SK-N-SH (cell line): ENCODE results near the gene TMEM11. TPM values are rescaled to one million over a fixed set of nuclear protein-coding genes. Genes with fewer than 3 reads are reported as not detected.

Experiments
- CTCF ChIA-PET: fragments of 300-600, 350-600 bp; formaldehyde crosslinking; extraction: SDS; loops from one replicate; lab custom pipeline; 2021; lab: Yijun Ruan, JAX
- POLR2A ChIA-PET: fragments of 350-600 bp; sonication (Branson Sonifier 250); formaldehyde crosslinking; extraction: SDS; loops from one replicate; lab custom pipeline; 2020; ENCODE audit warnings: antibody characterized with exemption, inconsistent platforms; lab: Yijun Ruan, JAX
- DNase-seq: peaks from one replicate; pipeline ENCODE4 v3.0.0; 2012
- H2AFZ ChIP-seq: fragments of 200-600 bp; sonication (generic); 2 replicates; pipeline ENCODE4 v1.8.1; 2016; ENCODE audit warnings: antibody characterized with exemption, mild to moderate bottlenecking, low read depth
- H3F3A ChIP-seq: fragments of 200-600 bp; sonication (generic); replicated peaks from 2 replicates; pipeline ENCODE3; 2016; ENCODE audit warnings: antibody characterized with exemption, mild to moderate bottlenecking; ENCODE audit not compliant: insufficient read depth
- H3K27ac ChIP-seq, 2 experiments: fragments of 200-500 bp in 1 of 2; fragments of 200-600 bp in 1 of 2; sonication (Bioruptor generic) in 1 of 2; sonication (generic), shearing (Covaris generic) in 1 of 2; 2 replicates each; pipeline versions ENCODE4 v1.5.1 to v1.6.1; 2014 to 2016; ENCODE audit warnings: low read depth in 2 of 2, inconsistent platforms in 1 of 2, low read length in 1 of 2, mild to moderate bottlenecking in 1 of 2, mixed read lengths in 1 of 2
- H3K27me3 ChIP-seq: fragments of 200-600 bp; sonication (generic), shearing (Covaris generic); 2 replicates; pipeline ENCODE4 v1.6.1; 2016; ENCODE audit warnings: mixed run types; ENCODE audit not compliant: insufficient read depth
- H3K36me3 ChIP-seq, 2 experiments: fragments of 200-500 bp in 1 of 2; fragments of 200-600 bp in 1 of 2; sonication (Bioruptor generic) in 1 of 2; sonication (generic) in 1 of 2; replicated peaks in 1 of 2; 2 replicates each; pipeline versions ENCODE3 to v1.5.1; 2014 to 2016; ENCODE audit warnings: low read length in 1 of 2, mild to moderate bottlenecking in 1 of 2; ENCODE audit not compliant: insufficient read depth in 2 of 2, control insufficient read depth in 1 of 2
- H3K4me1 ChIP-seq, 2 experiments: fragments of 200-500 bp in 1 of 2; fragments of 200-600 bp in 1 of 2; sonication (Bioruptor generic) in 1 of 2; sonication (generic), shearing (Covaris generic) in 1 of 2; 2 replicates each; pipeline versions ENCODE4 v1.5.1 to v1.6.1; 2014 to 2016; ENCODE audit warnings: low read depth in 1 of 2, low read length in 1 of 2, mixed run types in 1 of 2; ENCODE audit not compliant: insufficient read depth in 2 of 2, control insufficient read depth in 1 of 2
- H3K4me2 ChIP-seq: fragments of 200-600 bp; sonication (generic), shearing (Covaris generic); 2 replicates; pipeline ENCODE4 v1.6.1; 2017; ENCODE audit warnings: mixed run types
- H3K4me3 ChIP-seq, 2 experiments: fragments of 200-500 bp in 1 of 2; fragments of 200-600 bp in 1 of 2; sonication (Bioruptor generic) in 1 of 2; sonication (generic), shearing (Covaris generic) in 1 of 2; 2 replicates each; pipeline versions ENCODE4 v1.5.1 to v1.8.1; 2014 to 2016; ENCODE audit warnings: low read depth in 2 of 2, inconsistent platforms in 1 of 2, low read length in 1 of 2, mild to moderate bottlenecking in 1 of 2, mixed read lengths in 1 of 2, moderate library complexity in 1 of 2
- H3K79me2 ChIP-seq: fragments of 200-600 bp; sonication (generic); 2 replicates; pipeline ENCODE4 v1.8.1; 2017; ENCODE audit warnings: mild to moderate bottlenecking; ENCODE audit not compliant: insufficient read depth
- H3K9ac ChIP-seq: fragments of 200-600 bp; sonication (generic); 2 replicates; pipeline ENCODE4 v1.6.1; 2017; ENCODE audit warnings: mixed run types
- H3K9me2 ChIP-seq: fragments of 200-600 bp; sonication (generic); 2 replicates; pipeline ENCODE4 v1.6.1; 2017; ENCODE audit warnings: mixed run types
- H3K9me3 ChIP-seq: fragments of 200-600 bp; sonication (generic); 2 replicates; pipeline ENCODE4 v1.6.1; 2017; ENCODE audit warnings: mixed run types, mild to moderate bottlenecking, moderate library complexity
- H4K20me1 ChIP-seq: fragments of 200-600 bp; sonication (generic); 2 replicates; pipeline ENCODE4 v1.6.1; 2017; ENCODE audit warnings: mild to moderate bottlenecking, mixed run types; ENCODE audit not compliant: insufficient read depth
- CHD2 ChIP-seq: fragments of 150-350 bp; IDR thresholded peaks from 2 replicates; pipeline ENCODE4 v1.6.1; 2018; ENCODE audit warnings: low read length; ENCODE audit not compliant: partially characterized antibody
- FOSL2 ChIP-seq: IDR thresholded peaks from 2 replicates; pipeline ENCODE4 v1.4.0; 2012; ENCODE audit warnings: low read depth, mild to moderate bottlenecking, moderate library complexity, borderline replicate concordance
- FOXJ3 ChIP-seq: sonication (generic); formaldehyde crosslinking; IDR thresholded peaks from 2 replicates; pipeline ENCODE4 v1.5.1; 2020; ENCODE audit warnings: mild to moderate bottlenecking, missing genetic modification reagents
- GABPA ChIP-seq: IDR thresholded peaks from 2 replicates; pipeline ENCODE4 v1.4.0; 2012; ENCODE audit warnings: low read depth, mild to moderate bottlenecking
- NFIC ChIP-seq: IDR thresholded peaks from 2 replicates; pipeline ENCODE4 v1.4.0; 2012; ENCODE audit warnings: borderline replicate concordance
- TAF1 ChIP-seq: IDR thresholded peaks from 2 replicates; pipeline ENCODE4 v1.6.1; 2012; ENCODE audit warnings: low read depth, mild to moderate bottlenecking, low read length, moderate library complexity, borderline replicate concordance
- YY1 ChIP-seq: IDR thresholded peaks from 2 replicates; pipeline ENCODE4 v1.4.0; 2012; ENCODE audit warnings: low read depth, mild to moderate bottlenecking
- WGBS: methylation state at CpG from one replicate; pipeline ENCODE4 v1.1.6; 2017; ENCODE audit warnings: low lambda C conversion rate; 5-methylcytosine and 5-hydroxymethylcytosine counted together
- polyA plus RNA-seq, 3 experiments: library from polyadenylated mRNA; depleted of rRNA; stranded (reverse); fragments of >200 nt; gene quantifications; 2 replicates each; pipeline ENCODE4 v1.2.3, GENCODE V29; 2012
- TF ChIP-seq, protein P1 (sequence below): IDR thresholded peaks from 2 replicates; pipeline ENCODE4 v1.4.0; 2012; ENCODE audit warnings: low read depth, borderline replicate concordance
- TF ChIP-seq, protein P2 (sequence below): IDR thresholded peaks from 2 replicates; pipeline ENCODE4 v1.4.0; 2012; ENCODE audit warnings: low read depth, borderline replicate concordance

Gene TMEM11
- polyA plus RNA-seq, 1 of the 3 experiments (the other 2 are of a cell fraction) = 52.3 TPM

DNA sequence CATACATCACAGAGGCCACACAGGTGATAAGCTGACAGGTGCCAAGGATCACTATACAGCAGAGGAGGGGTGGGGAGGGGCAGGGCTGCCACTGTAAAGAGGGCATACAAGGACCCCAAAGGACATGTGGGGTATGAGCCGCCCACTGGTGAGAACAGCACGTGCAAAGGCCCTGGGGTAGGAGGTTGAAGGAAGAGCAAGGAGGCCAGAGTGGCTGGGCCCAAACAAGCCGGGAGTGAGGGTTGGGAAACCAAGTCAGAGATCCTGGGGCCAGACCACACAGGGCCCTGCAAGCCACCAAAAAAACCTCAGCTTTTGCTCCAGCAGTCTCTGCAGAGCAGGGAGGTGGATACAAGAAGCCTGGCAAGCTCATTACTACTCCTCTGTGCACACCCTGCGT is 32.7 kb upstream of the TMEM11 start:
- Histone ChIP-seq H3K4me1 (no peaks in the 10 kb centered on the region; a peak in 1 of 4 replicates), H3K9me2 (no peaks in the 10 kb centered on the region), H3K27ac (no peak overlapping the region), H2AFZ (no peak overlapping the region), H3K27me3 (no peaks in the 10 kb centered on the region), H3K36me3 (no peaks in the 10 kb centered on the region), H3F3A (no peaks in the 10 kb centered on the region), H3K4me3 (no peak overlapping the region), H3K4me2 (no peak overlapping the region), H3K9me3 (no peaks in the 10 kb centered on the region), H3K9ac (no peak overlapping the region), H3K79me2 (no peaks in the 10 kb centered on the region), H4K20me1 (no peaks in the 10 kb centered on the region)
- whole genome bisulfite sequencing = 87% methylated on average over 3 of the region's 4 CpGs
- CTCF ChIA-PET = interaction anchor here (0.9 to 1.4 kb wide), 2 partner anchors 29 to 34 kb away, joined by 3 to 4 read pairs; no protein-coding TSS in a partner anchor
- TF ChIP-seq, protein P1, sequence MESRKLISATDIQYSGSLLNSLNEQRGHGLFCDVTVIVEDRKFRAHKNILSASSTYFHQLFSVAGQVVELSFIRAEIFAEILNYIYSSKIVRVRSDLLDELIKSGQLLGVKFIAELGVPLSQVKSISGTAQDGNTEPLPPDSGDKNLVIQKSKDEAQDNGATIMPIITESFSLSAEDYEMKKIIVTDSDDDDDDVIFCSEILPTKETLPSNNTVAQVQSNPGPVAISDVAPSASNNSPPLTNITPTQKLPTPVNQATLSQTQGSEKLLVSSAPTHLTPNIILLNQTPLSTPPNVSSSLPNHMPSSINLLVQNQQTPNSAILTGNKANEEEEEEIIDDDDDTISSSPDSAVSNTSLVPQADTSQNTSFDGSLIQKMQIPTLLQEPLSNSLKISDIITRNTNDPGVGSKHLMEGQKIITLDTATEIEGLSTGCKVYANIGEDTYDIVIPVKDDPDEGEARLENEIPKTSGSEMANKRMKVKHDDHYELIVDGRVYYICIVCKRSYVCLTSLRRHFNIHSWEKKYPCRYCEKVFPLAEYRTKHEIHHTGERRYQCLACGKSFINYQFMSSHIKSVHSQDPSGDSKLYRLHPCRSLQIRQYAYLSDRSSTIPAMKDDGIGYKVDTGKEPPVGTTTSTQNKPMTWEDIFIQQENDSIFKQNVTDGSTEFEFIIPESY = no peak
- TF ChIP-seq NFIC (no peak), GABPA (no peak), TAF1 (no peak), FOXJ3 (CRISPR knock-in tag) (no peak), CHD2 (no peak)
- no peak for DNase-seq
- POLR2A ChIA-PET = no interaction called here

DNA sequence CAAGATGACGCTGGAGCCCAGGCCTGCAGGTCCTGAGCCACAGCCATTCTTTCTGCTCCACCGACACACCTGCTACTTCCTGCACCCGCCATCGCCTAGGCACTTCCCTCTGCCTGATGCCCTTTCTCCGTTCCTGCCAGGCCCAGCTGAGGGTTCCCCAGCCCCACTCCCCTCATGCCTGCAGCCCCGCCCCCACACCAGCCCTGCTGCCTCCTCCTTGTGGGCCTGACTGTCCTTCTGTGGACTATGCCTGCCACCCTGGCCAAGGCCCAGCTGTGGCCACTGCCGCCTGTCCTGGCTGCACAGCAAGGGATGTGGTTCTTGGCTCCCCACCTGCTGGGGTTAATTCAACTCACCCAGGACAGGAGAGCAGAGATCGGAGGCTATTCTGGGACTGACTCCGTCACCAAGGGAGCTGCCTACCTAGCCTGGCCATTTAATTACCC is 31.7 kb upstream of the TMEM11 start:
- Histone ChIP-seq H3K9me2 (no peaks in the 10 kb centered on the region), H3K79me2 (no peaks in the 10 kb centered on the region), H3F3A (no peaks in the 10 kb centered on the region), H3K9ac (no peak overlapping the region), H4K20me1 (no peaks in the 10 kb centered on the region), H2AFZ (no peak overlapping the region), H3K9me3 (no peaks in the 10 kb centered on the region), H3K36me3 (no peaks in the 10 kb centered on the region), H3K27ac (no peak overlapping the region), H3K4me2 (no peak overlapping the region), H3K4me1 (no peaks in the 10 kb centered on the region; a peak in 1 of 4 replicates), H3K4me3 (no peak overlapping the region), H3K27me3 (no peaks in the 10 kb centered on the region)
- ChIA-PET POLR2A (no interaction called here), CTCF (interaction anchor here (1.5 kb wide), 1 partner anchor 117 kb away, joined by 3 read pairs; no protein-coding TSS in a partner anchor)
- no peak for DNase-seq
- TF ChIP-seq YY1 (no peak), FOSL2 (no peak)
- TF ChIP-seq, protein P2, sequence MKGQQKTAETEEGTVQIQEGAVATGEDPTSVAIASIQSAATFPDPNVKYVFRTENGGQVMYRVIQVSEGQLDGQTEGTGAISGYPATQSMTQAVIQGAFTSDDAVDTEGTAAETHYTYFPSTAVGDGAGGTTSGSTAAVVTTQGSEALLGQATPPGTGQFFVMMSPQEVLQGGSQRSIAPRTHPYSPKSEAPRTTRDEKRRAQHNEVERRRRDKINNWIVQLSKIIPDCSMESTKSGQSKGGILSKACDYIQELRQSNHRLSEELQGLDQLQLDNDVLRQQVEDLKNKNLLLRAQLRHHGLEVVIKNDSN = no peak
- 86% methylated on average over 9 of the region's 9 CpGs for WGBS
